OCI-LY7 (cell line): ENCODE data around the gene APRT. TPM values are rescaled to one million over a fixed set of nuclear protein-coding genes. Genes with fewer than 3 reads are reported as not detected.

ENCODE experiments used
- BruUV-seq: library from RNA; stranded (reverse); fragments of 400-500 nt; replicated peaks from 2 replicates; lab custom pipeline; 2021; lab: Mats Ljungman, UMichigan
- CTCF ChIA-PET: fragments of 300-600 bp; sonication (Branson Sonifier 250); formaldehyde crosslinking; loops from one replicate; lab custom pipeline; 2022; ENCODE audit warnings: antibody characterized with exemption; ENCODE audit not compliant: unreplicated experiment; lab: Charles Lee
- POLR2A ChIA-PET: fragments of 300-600 bp; sonication (Branson Sonifier 250); formaldehyde crosslinking; loops from one replicate; lab custom pipeline; 2022; ENCODE audit warnings: antibody characterized with exemption; lab: Charles Lee
- DNase-seq: peaks from one replicate; pipeline ENCODE4 v3.0.0-alpha.2; 2015; ENCODE audit warnings: low spot score
- H2AFZ ChIP-seq: fragments of 200-600 bp; sonication (generic), shearing (Covaris generic); 2 replicates; pipeline ENCODE4 v1.6.1; 2014; ENCODE audit warnings: mild to moderate bottlenecking, antibody characterized with exemption, low read length, moderate library complexity
- H3K27ac ChIP-seq: fragments of 200-600 bp; sonication (generic); 2 replicates; pipeline ENCODE4 v1.5.1; 2014; ENCODE audit warnings: mixed run types, low read depth, mild to moderate bottlenecking, moderate library complexity, low read length, inconsistent platforms; ENCODE audit not compliant: poor library complexity, severe bottlenecking
- H3K36me3 ChIP-seq: fragments of 200-600 bp; sonication (generic); 2 replicates; pipeline ENCODE4 v1.6.1; 2014; ENCODE audit warnings: mild to moderate bottlenecking, antibody characterized with exemption, low read length, moderate library complexity, mixed read lengths; ENCODE audit not compliant: insufficient read depth
- H3K4me1 ChIP-seq: fragments of 200-600 bp; sonication (generic); 2 replicates; pipeline ENCODE4 v1.5.1; 2014; ENCODE audit warnings: mild to moderate bottlenecking, low read length; ENCODE audit not compliant: insufficient read depth, poor library complexity, severe bottlenecking
- H3K4me2 ChIP-seq: fragments of 200-600 bp; sonication (generic); 2 replicates; pipeline ENCODE4 v1.6.1; 2014; ENCODE audit warnings: mild to moderate bottlenecking, low read length
- H3K4me3 ChIP-seq: fragments of 200-600 bp; sonication (generic); 2 replicates; pipeline ENCODE4 v1.5.1; 2014; ENCODE audit warnings: mild to moderate bottlenecking, low read depth, low read length; ENCODE audit not compliant: poor library complexity, severe bottlenecking
- H3K79me2 ChIP-seq: fragments of 200-600 bp; sonication (generic); 2 replicates; pipeline ENCODE4 v1.6.1; 2016; ENCODE audit warnings: low read depth, mild to moderate bottlenecking, low read length, moderate library complexity, mixed read lengths; ENCODE audit not compliant: insufficient read depth
- H3K9me2 ChIP-seq: fragments of 200-600 bp; sonication (generic); 2 replicates; pipeline ENCODE4 v1.6.1; 2016; ENCODE audit warnings: mild to moderate bottlenecking, low read length, mixed read lengths; ENCODE audit not compliant: insufficient read depth
- H3K9me3 ChIP-seq: fragments of 200-600 bp; sonication (generic); 2 replicates; pipeline ENCODE4 v1.6.1; 2014; ENCODE audit warnings: mild to moderate bottlenecking, mixed run types, low read length, mixed read lengths
- H4K20me1 ChIP-seq: fragments of 200-600 bp; sonication (generic); 2 replicates; pipeline ENCODE4 v1.6.1; 2014; ENCODE audit warnings: mild to moderate bottlenecking, antibody characterized with exemption, low read length, moderate library complexity, mixed read lengths; ENCODE audit not compliant: insufficient read depth
- EZH2phosphoT487 ChIP-seq: fragments of 200-600 bp; sonication (generic); IDR thresholded peaks from 2 replicates; pipeline ENCODE4 v1.6.1; 2018; ENCODE audit warnings: low read depth, borderline replicate concordance, mild to moderate bottlenecking, mixed run types, antibody characterized with exemption, low read length, moderate library complexity, mixed read lengths
- intact Hi-C: fragments of 100-400 bp; cut with micrococcal nuclease; formaldehyde crosslinking; loops from one replicate; pipeline ENCODE4 v1.10.0; 2022; ENCODE audit not compliant: unreplicated experiment
- total RNA-seq, 2 experiments: library from RNA; depleted of rRNA in 1 of 2; stranded (reverse); fragments of >200 nt in 1 of 2; shearing (Covaris generic) in 1 of 2; gene quantifications; 2 replicates each; pipeline ENCODE4 v1.2.3, GENCODE V29; 2014 to 2022
- TF ChIP-seq, protein P1 (sequence below): fragments of 200-600 bp; sonication (generic); conservative IDR thresholded peaks from 2 replicates; pipeline ENCODE4 v1.5.1; 2014; ENCODE audit warnings: mild to moderate bottlenecking, antibody characterized with exemption, low read length, moderate library complexity, mixed read lengths

The APRT gene
- total RNA-seq, 2 experiments from 2014 or later, result 151 to 216 TPM

DNA sequence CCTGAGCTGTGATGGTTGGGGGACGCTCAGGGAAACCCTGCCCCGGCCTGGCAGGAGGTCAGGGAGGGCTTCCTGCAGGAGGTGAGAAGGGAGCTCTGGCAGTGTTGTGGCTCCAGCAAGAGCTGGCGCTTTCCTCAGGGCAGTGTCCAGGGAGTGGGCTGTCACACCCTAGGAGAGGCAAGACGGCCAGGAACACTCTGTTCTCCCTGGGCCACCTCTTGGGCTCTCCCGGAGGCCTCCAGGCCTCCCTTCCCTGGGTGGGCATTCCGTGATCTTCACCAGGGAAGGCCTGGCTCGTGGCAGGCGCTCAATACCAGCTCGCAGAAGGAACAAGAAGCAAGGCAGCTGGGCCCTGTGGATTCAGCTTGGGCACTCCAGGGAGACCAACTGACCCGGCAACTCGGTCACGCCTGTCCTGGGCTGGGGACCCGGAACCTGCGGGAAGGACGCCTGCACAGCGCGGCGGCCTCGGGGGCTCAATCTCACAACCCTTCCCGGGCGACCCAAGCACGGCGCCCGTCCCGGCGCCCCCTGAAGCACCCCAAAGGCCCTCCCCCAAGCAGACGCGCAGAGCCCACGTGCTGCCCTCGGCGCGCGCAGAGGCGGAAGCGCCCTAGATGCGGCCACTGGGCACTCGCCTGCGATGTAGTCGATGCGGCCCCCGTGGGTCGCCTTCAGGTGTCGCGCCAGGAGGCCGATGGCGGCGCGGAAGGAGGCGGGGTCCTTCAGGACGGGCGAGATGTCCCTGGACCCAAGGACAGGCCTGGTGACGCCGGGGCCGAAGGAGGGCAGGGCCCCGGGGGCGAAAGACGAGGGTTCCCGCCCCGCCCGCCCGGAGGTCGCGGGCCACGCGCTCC lies 588 bp downstream of the APRT start:
- no TSS peak for BruUV-seq
- no peaks in the 10 kb centered on the region for H4K20me1 ChIP-seq

DNA sequence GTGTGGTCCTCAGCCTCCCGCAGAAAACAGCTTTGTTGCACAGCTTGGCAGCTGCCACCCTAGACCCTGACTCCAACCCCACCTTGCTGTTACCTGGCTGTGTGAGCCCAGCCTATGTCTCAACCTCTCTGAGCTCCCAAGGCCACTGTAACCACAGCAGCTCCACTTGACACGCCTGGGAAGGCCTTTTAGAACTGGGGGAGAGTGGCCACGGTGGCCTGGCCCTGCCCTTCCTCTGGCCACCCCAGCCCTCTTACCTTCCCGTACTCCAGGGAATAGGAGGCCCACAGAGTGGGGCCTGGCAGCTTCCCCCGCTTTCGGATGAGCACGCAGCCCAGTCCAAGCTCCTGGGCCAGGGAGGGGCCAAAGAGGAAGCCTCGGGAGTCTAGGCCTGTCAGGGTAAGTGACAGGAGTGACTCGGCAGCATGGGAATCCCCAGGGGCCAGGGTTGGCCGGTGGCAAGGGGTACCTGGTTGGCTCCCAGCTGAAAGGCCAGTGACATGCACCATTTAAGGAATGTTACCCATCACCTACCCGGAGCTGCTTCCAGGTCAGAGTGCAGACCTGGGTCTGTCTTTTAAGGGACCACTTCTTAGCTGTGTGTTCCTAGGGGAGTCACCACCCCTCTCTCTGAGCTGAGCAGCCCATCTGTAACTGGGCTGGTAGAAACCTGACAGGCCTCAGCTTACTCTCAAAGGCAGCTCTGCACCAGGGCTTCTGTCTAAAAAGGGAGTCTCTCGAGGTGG lies 1.4 kb downstream of the APRT start:
- TF ChIP-seq, protein P1, sequence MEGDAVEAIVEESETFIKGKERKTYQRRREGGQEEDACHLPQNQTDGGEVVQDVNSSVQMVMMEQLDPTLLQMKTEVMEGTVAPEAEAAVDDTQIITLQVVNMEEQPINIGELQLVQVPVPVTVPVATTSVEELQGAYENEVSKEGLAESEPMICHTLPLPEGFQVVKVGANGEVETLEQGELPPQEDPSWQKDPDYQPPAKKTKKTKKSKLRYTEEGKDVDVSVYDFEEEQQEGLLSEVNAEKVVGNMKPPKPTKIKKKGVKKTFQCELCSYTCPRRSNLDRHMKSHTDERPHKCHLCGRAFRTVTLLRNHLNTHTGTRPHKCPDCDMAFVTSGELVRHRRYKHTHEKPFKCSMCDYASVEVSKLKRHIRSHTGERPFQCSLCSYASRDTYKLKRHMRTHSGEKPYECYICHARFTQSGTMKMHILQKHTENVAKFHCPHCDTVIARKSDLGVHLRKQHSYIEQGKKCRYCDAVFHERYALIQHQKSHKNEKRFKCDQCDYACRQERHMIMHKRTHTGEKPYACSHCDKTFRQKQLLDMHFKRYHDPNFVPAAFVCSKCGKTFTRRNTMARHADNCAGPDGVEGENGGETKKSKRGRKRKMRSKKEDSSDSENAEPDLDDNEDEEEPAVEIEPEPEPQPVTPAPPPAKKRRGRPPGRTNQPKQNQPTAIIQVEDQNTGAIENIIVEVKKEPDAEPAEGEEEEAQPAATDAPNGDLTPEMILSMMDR, result no peak
- no peak for TF ChIP-seq EZH2phosphoT487
- H3K4me2 ChIP-seq, result peak overlapping the region; percentile 74
- intact Hi-C loops, result loop anchor here (10.0 kb wide), 1 partner anchor 284 kb away; the partner anchor contains the start of gene ACSF3
- no peaks in the 10 kb centered on the region for H3K9me2 ChIP-seq
- H3K79me2 ChIP-seq, result peaks cover 22% of the 10 kb centered on the region; the same call in 1 of the 2 replicates
- H2AFZ ChIP-seq, result no peak overlapping the region
- H3K36me3 ChIP-seq, result peaks cover 54% of the 10 kb centered on the region
- H3K9me3 ChIP-seq, result no peaks in the 10 kb centered on the region
- peak overlapping the region; percentile 75 for H3K4me3 ChIP-seq
- DNase-seq, result peak; percentile 58
- ChIA-PET CTCF (interaction anchor here (1.0 to 1.2 kb wide), 2 partner anchors 43 to 357 kb away, joined by 3 read pairs; no protein-coding TSS in a partner anchor), POLR2A (interaction anchor here (1.1 to 2.4 kb wide), 5 partner anchors 9 to 383 kb away, joined by 4 to 10 read pairs (median 6); no protein-coding TSS in a partner anchor)
- H4K20me1 ChIP-seq, result no peaks in the 10 kb centered on the region
- BruUV-seq, result no TSS peak
- peak overlapping the region; percentile 76 for H3K27ac ChIP-seq
- peaks cover 30% of the 10 kb centered on the region for H3K4me1 ChIP-seq

More for the DNA sequence above, 588 bp downstream of the APRT start:
- peaks cover 46% of the 10 kb centered on the region for H3K36me3 ChIP-seq
- intact Hi-C loops, result loop anchor here (10.0 kb wide), 1 partner anchor 284 kb away; the partner anchor contains the start of gene ACSF3
- POLR2A ChIA-PET, result interaction anchor here (1.1 to 2.4 kb wide), 5 partner anchors 10 to 382 kb away, joined by 4 to 10 read pairs (median 6); no protein-coding TSS in a partner anchor
- H3K4me1 ChIP-seq, result peaks cover 24% of the 10 kb centered on the region
- H3K27ac ChIP-seq, result peak overlapping the region; percentile 76
- TF ChIP-seq, protein P1, result no peak
- TF ChIP-seq EZH2phosphoT487, result no peak
- H3K9me3 ChIP-seq, result no peaks in the 10 kb centered on the region
- H3K4me2 ChIP-seq, result peak overlapping the region; percentile 74
- no peaks in the 10 kb centered on the region for H3K9me2 ChIP-seq
- H3K4me3 ChIP-seq, result peak overlapping the region; percentile 75
- no peak overlapping the region for H2AFZ ChIP-seq
- peaks cover 14% of the 10 kb centered on the region; the same call in 1 of the 2 replicates for H3K79me2 ChIP-seq
- CTCF ChIA-PET, result interaction anchor here (0.9 to 1.2 kb wide), 2 partner anchors 17 to 356 kb away, joined by 3 read pairs; no protein-coding TSS in a partner anchor
- DNase-seq, result peak; percentile 93
